Fibroblast of lung (primary cell): Measurements from ENCODE around the gene CLDN3. TPM values are rescaled to one million over a fixed set of nuclear protein-coding genes. Genes with fewer than 3 reads are reported as not detected.

Experiments used
- DNase-seq, 2 donors: peaks; one replicate each; pipeline versions ENCODE4 v3.0.0 to v3.0.0-alpha.2; 2010; ENCODE audit warnings: low read depth in 2 of 2
- H2AFZ ChIP-seq: 2 replicates; pipeline ENCODE4 v1.5.1; 2012; ENCODE audit warnings: low read length, control low read depth, inconsistent platforms
- H3K27ac ChIP-seq: 2 replicates; pipeline ENCODE4 v1.5.1; 2011; ENCODE audit warnings: low read length, control low read depth; ENCODE audit not compliant: insufficient read depth
- H3K27me3 ChIP-seq: 2 replicates; pipeline ENCODE4 v1.5.1; 2011; ENCODE audit warnings: mild to moderate bottlenecking, low read length; ENCODE audit not compliant: control insufficient read depth, insufficient read depth
- H3K36me3 ChIP-seq: 2 replicates; pipeline ENCODE4 v1.5.1; 2011; ENCODE audit warnings: low read length; ENCODE audit not compliant: control insufficient read depth, insufficient read depth
- H3K4me1 ChIP-seq: 2 replicates; pipeline ENCODE4 v1.5.1; 2011; ENCODE audit warnings: low read length; ENCODE audit not compliant: control insufficient read depth, insufficient read depth; ENCODE audit errors: extremely low read depth
- H3K4me2 ChIP-seq: 2 replicates; pipeline ENCODE4 v1.5.1; 2011; ENCODE audit warnings: low read length, control low read depth; ENCODE audit not compliant: insufficient read depth; ENCODE audit errors: extremely low read depth
- H3K4me3 ChIP-seq, 4 experiments: fragments of 200-600 bp in 1 of 4; sonication (generic) in 1 of 4; replicated peaks in 1 of 4; 2 replicates each; pipeline ENCODE4 v1.5.1; 2011 to 2016; ENCODE audit warnings: low read length in 4 of 4, low read depth in 3 of 4, mild to moderate bottlenecking in 3 of 4, control low read depth in 2 of 4, inconsistent platforms in 1 of 4, mixed read lengths in 1 of 4; ENCODE audit not compliant: insufficient read depth in 1 of 4; ENCODE audit errors: control extremely low read depth in 1 of 4
- H3K79me2 ChIP-seq: 2 replicates; pipeline ENCODE4 v1.5.1; 2012; ENCODE audit warnings: mild to moderate bottlenecking, low read length, inconsistent platforms; ENCODE audit not compliant: control insufficient read depth, insufficient read depth
- H3K9ac ChIP-seq: 2 replicates; pipeline ENCODE4 v1.5.1; 2011; ENCODE audit warnings: mild to moderate bottlenecking, low read length, control low read depth; ENCODE audit not compliant: insufficient read depth
- H3K9me3 ChIP-seq: 2 replicates; pipeline ENCODE4 v1.5.1; 2012; ENCODE audit warnings: low read depth, low read length; ENCODE audit not compliant: control insufficient read depth, insufficient read depth
- H4K20me1 ChIP-seq: 2 replicates; pipeline ENCODE4 v1.5.1; 2011; ENCODE audit warnings: low read length; ENCODE audit not compliant: control insufficient read depth, insufficient read depth; ENCODE audit errors: extremely low read depth
- EZH2 ChIP-seq: IDR thresholded peaks from 2 replicates; pipeline ENCODE4 v1.5.1; 2012; ENCODE audit warnings: low read length, control low read depth, mild to moderate bottlenecking; ENCODE audit errors: missing control alignments
- polyA plus RNA-seq, 2 donors: library from polyadenylated mRNA; depleted of rRNA in 1 of 2; stranded (reverse) in 1 of 2; unstranded in 1 of 2; fragments of >200 nt; gene quantifications; 2 replicates each; pipeline ENCODE4 v1.2.1, GENCODE V29; 2011 to 2012; ENCODE audit warnings: missing spikeins in 1 of 2
- total RNA-seq: library from RNA; depleted of rRNA; stranded (reverse); fragments of >200 nt; gene quantifications from 2 replicates; pipeline ENCODE4 v1.2.1, GENCODE V29; 2014
- TF ChIP-seq, protein P1 (sequence below), 2 donors: IDR thresholded peaks in 1 of 2; conservative IDR thresholded peaks in 1 of 2; 1 replicate in 1 of 2; 2 replicates in 1 of 2; pipeline ENCODE4 v1.5.1; 2011 to 2012; ENCODE audit warnings: low read length in 2 of 2, control low read depth in 1 of 2, inconsistent platforms in 1 of 2, low read depth in 1 of 2, mild to moderate bottlenecking in 1 of 2

The CLDN3 gene
- total and polyA plus RNA-seq, 2 donors (not counting 1 experiment from before 2014, with no cell fraction given) = not detected

DNA sequence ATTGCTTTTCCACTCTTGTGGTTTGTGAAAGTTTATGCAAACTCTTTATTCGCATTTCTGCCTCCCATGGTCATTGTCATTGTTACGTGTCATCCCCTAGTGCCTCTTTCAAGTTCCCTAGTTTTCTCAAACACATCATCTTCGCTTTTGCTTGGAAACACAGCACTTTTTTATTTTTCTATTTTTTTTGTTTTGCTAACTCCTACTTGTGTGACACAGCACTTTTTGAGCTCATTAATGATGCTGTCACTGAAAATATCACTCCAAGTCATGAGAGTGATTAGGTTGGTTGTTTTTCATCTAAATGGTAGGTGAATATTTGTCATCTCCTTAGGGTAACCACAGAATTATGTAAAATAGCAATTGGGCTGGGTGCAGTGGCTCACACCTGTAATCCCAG, 42.1 kb downstream of the CLDN3 start:
- H3K4me3 ChIP-seq = no peak overlapping the region
- no peaks in the 10 kb centered on the region for H3K9me3 ChIP-seq
- H2AFZ ChIP-seq = no peak overlapping the region
- DNase-seq = no peak
- no peak overlapping the region for H3K9ac ChIP-seq
- no peaks in the 10 kb centered on the region for H3K27me3 ChIP-seq
- TF ChIP-seq, protein P1, sequence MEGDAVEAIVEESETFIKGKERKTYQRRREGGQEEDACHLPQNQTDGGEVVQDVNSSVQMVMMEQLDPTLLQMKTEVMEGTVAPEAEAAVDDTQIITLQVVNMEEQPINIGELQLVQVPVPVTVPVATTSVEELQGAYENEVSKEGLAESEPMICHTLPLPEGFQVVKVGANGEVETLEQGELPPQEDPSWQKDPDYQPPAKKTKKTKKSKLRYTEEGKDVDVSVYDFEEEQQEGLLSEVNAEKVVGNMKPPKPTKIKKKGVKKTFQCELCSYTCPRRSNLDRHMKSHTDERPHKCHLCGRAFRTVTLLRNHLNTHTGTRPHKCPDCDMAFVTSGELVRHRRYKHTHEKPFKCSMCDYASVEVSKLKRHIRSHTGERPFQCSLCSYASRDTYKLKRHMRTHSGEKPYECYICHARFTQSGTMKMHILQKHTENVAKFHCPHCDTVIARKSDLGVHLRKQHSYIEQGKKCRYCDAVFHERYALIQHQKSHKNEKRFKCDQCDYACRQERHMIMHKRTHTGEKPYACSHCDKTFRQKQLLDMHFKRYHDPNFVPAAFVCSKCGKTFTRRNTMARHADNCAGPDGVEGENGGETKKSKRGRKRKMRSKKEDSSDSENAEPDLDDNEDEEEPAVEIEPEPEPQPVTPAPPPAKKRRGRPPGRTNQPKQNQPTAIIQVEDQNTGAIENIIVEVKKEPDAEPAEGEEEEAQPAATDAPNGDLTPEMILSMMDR (conservative IDR thresholded peaks at IDR 0.05 in 1 of 2, IDR thresholded peaks at IDR 0.05 in 1 of 2; ENCODE audit: low read depth in 1 of 2, low read length in 2 of 2) = no peak
- TF ChIP-seq EZH2 = no peak
- no peaks in the 10 kb centered on the region for H3K4me1 ChIP-seq
- H3K27ac ChIP-seq = no peak overlapping the region
- no peak overlapping the region for H3K4me2 ChIP-seq
- no peaks in the 10 kb centered on the region for H3K79me2 ChIP-seq
- H3K36me3 ChIP-seq = no peaks in the 10 kb centered on the region
- H4K20me1 ChIP-seq = no peaks in the 10 kb centered on the region

DNA sequence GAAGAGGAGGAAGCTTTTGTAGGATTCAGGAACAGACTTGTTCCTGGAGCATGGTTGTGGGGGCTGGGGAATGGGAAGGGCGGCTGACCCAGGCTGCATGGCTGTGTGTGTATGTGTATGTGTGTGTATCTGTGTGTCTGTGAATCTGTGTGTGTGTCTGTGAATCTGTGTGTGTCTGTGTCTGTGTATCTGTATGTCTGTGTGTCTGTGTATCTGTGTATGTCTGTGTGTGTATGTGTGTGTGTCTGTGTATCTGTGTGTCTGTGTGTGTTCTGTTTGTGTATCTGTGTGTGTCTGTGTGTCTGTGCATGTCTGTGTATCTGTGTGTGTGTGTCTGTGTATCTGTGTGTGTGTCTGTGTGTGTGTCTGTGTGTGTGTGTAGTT, 44.0 kb downstream of the CLDN3 start:
- no peak for TF ChIP-seq EZH2
- TF ChIP-seq, protein P1 (conservative IDR thresholded peaks at IDR 0.05 in 1 of 2, IDR thresholded peaks at IDR 0.05 in 1 of 2; ENCODE audit: low read depth in 1 of 2, low read length in 2 of 2) = no peak
- H3K4me1 ChIP-seq = peaks cover 2% of the 10 kb centered on the region
- H3K79me2 ChIP-seq = no peaks in the 10 kb centered on the region
- no peaks in the 10 kb centered on the region for H4K20me1 ChIP-seq
- H3K4me2 ChIP-seq = no peak overlapping the region
- H3K27ac ChIP-seq = no peak overlapping the region
- H3K36me3 ChIP-seq = no peaks in the 10 kb centered on the region
- H3K27me3 ChIP-seq = no peaks in the 10 kb centered on the region
- no peak overlapping the region for H3K4me3 ChIP-seq
- no peak overlapping the region for H2AFZ ChIP-seq
- no peak overlapping the region for H3K9ac ChIP-seq
- no peaks in the 10 kb centered on the region for H3K9me3 ChIP-seq
- DNase-seq = no peak

DNA sequence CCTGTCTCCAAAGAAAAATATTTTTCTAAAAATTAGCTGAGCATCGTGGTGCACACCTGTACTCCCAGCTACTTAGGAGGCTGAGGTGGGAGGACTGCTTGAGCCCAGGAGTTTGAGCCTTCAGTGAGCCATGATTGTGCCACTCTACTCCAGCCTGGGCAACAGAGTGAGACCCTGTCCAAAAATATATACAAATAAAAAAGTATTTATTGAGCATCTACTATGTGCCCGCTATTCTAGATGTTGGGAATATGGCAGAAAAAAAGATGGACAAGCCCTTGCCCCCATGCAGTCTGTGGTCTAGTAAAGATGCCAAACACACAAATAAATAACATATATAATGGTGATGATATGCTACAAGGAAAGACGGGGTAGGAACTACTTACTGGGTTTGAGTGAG, 46.3 kb downstream of the CLDN3 start:
- no peak for TF ChIP-seq EZH2
- TF ChIP-seq, protein P1 (conservative IDR thresholded peaks at IDR 0.05 in 1 of 2, IDR thresholded peaks at IDR 0.05 in 1 of 2; ENCODE audit: low read depth in 1 of 2, low read length in 2 of 2) = no peak

More for the DNA sequence above, 46.3 kb downstream of the CLDN3 start:
- Histone ChIP-seq H2AFZ (no peak overlapping the region), H3K27me3 (no peaks in the 10 kb centered on the region), H3K4me2 (no peak overlapping the region), H3K27ac (no peak overlapping the region), H3K4me1 (peaks cover 2% of the 10 kb centered on the region), H3K9ac (no peak overlapping the region), H3K4me3 (no peak overlapping the region), H3K79me2 (peaks cover 5% of the 10 kb centered on the region), H4K20me1 (no peaks in the 10 kb centered on the region), H3K9me3 (no peaks in the 10 kb centered on the region), H3K36me3 (no peaks in the 10 kb centered on the region)
- no peak for DNase-seq
